Right kidney (tissue), 1 donor: ENCODE data around the gene CSNK1D.
A peak's percentile ranks its signal among the peaks of the same experiment; 100 is the strongest.

Experiments
- DNase-seq: peaks from one replicate; pipeline ENCODE4 v3.0.0-alpha.2; 2016

The CSNK1D gene

GRCh38 chr17:82252511-82253178, 20.9 kb downstream of the CSNK1D start:
- no peak for DNase-seq

GRCh38 chr17:82250868-82251500, 22.5 kb downstream of the CSNK1D start:
- no peak for DNase-seq

- no peak for DNase-seq
Observed at GRCh38 chr17:82249896-82250581, 23.5 kb downstream of the CSNK1D start.

DNA sequence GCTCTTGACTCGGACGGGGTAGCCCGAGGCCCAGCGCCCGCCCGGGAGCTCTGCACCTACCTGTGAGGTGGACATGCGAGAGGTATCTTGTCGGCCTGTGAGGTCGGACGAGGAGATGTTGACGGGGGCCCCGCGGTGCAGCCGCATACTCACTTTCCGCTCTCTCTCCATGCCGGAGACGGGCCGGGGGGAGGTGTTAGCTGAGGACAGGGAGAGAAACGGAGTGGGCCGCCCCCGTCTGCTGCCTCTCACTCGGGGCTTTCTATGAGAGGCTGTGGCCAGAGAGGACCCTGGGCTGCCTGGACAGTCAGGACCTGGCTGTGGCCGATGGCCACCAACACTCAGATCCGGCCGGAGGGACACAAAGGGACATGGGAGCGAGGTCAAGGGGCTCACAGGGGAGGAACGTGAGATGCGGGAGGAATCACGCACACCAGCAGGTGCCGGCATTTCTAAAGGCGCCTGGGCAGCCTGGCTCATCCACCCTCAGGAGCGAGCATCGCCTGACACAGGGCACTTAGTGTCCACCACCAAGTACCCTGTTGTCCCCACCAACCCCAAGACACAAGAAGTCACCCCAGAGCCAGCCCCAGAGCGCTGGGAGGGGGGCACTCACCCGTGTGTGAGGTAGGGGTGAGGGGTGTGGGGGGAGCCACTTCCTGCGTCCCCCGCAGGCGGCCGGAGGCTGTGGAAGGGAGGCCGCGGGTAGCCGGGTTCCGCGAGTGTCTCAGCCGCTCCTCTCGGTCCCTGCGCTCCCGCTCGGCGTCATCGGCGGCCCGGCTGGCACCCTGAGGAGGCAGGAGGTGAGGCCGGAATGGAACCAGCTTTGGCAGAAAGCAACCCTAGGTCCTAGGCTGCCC, 24.5 kb downstream of the CSNK1D start:
- no peak for DNase-seq

DNA sequence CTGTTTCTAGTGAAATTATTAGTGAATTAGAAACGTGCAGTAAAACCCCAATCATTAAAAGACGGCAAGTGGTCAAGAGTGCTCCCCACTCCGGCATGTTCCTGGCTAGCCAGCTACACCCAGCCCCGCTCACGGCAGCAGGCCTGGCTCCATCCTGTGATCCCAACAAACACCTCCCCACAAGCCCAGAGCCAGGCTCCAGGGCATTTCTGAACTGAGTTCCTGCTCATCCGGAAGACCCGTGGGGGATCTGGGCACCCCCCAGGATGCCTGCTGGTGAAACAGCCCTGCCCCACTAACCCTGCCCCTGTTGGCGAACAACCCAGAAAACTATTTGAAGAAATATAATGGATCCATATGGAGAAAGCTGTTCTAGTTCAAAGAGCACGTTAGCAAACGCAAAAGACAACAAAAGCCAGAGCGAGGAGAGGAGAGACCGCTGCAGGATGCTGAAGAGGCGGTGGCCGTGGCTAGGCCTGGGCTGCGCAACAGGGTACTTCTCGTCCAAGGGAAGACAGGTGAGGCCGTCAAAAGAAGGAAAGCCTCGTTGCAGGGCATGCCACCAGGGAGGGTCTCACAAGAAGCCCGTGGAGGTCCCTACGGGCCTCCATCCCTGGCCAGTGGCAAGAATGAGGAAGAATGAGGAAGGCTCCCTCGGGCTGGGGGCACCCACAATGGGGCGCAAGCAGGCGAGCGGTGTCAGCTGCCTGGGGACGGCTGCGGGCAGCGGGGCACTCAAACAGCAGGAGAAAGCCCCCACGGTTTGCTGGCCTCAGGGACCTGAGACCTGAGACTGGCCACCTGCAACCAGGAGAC, 25.4 kb downstream of the CSNK1D start:
- DNase-seq, result no peak

DNA sequence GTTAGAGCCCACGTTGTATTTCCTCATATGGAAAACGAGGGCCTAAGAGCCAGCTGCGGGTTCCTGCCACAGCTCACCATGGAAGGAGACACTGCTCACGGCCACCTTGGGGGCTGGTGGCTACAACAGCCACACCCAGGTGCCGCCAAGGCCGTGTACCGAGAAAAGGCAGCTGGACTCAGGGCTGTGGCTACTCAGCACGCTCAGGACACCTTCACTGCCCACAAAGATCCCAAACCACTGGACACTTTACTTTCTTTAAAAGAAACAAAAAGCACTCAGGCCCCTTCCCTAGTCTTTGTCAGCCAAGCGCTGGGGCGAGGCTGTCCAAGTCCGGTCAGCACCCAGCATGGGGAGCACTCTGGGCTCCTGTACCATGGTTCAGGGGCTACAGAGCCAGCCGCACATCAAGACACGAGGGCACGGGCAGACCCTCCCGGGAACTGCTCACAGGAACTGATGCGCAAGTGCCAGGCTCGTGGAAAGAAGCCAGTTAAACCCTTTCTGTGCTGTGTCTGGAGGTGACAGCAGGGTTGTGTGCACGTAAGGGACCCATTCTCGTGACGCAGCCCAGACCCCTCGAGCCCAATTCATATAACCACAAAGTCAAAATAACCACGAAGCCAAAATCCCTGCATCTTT, 26.2 kb downstream of the CSNK1D start:
- DNase-seq, result no peak

GRCh38 chr17:82246365-82247181, 26.9 kb downstream of the CSNK1D start:
- DNase-seq, result no peak

GRCh38 chr17:82246040-82246364, 27.5 kb downstream of the CSNK1D start:
- DNase-seq, result no peak

GRCh38 chr17:82245134-82246039, 28.1 kb downstream of the CSNK1D start:
- DNase-seq, result no peak

DNA sequence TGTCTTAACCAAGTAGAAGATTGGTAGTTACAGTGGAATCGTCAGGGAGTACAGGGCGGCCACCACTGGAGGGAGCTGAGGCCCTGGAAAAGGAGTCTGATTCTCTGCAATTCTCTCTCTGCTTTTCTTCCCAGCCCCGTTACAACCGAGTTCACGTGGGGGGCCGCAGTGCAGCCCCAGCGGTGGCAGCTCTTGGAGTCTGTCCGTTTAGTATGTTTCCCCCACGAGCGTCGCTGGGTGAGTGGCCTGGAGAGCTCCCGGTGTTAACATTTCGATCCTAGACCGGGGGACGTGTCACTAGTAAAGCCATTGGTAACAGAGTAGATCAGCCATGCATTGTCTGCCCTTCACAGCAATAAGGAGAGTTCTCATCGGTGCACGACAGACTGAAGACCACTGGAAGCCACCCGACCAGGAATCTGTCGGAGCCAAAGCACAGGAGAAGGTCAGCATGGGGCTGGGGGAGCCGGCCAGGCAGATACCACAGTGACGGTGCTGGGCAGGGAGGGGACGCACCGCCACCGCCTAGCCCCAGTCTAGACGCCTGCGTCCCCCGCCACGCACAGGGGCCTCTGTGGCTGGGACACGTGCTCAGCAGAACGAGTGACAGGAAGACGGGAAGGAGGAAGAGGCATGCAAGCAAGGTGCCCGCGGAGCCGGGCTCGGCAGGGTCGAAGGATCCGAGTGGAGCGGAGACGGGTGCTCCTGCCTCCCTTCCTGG, 28.9 kb downstream of the CSNK1D start:
- no peak for DNase-seq

DNA sequence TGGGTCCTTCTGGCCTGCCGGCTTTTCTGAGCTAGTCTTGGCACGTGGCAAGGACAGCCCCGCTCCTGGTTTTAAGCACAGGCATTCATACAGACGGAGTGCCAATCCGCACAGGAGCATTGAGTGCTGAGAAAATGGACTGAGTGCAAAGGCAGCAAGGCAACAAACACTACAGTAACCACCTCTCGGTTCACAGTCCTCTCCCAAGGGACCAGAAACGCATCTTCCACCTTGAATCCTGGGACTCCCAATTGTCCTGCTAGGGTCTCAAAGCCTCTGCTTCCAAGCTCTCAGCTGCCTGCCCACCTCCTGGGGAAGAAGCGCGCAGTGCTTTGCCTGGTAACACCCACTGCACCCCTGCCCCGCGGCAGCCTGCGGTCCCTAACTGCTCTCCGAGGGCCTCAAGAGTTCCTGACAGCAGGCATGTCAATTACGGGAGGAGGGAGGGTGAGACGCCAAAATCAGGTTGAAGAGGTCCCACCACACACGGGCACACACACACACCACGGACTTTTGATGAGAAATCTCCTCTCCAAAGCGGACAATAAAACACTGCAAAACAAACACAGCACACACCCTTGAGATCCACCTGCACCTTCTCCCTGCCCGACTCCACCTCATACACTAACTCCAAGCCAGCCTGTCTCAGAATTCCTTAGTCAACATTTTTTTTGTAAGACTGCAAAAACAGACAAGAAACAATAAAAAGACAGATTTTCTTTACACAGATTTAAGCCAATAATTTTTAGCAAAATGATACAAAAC, 29.7 kb downstream of the CSNK1D start:
- DNase-seq, result no peak

GRCh38 chr17:82242977-82243647, 30.4 kb downstream of the CSNK1D start:
- DNase-seq, result no peak

DNA sequence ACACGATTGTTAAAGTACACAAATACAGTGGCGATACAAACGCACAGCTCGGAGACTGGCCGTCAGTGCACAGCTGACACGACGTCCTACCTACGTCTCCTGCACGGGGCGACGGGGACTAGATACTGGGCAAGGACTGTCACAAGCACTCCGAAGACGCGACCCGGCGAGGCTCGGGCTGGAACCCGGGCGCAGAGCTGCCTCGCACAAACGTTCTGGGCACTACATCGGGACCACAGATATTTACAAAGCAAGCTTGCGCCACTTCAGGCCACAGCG, 30.9 kb downstream of the CSNK1D start:
- no peak for DNase-seq

GRCh38 chr17:82241926-82242697, 31.4 kb downstream of the CSNK1D start:
- DNase-seq, result peak; percentile 51

- DNase-seq, result peak; percentile 54
Observed at GRCh38 chr17:82241183-82241925, 32.1 kb downstream of the CSNK1D start.
